Measurements from ENCODE around the gene CBARP. TPM values are rescaled to one million over a fixed set of nuclear protein-coding genes. Genes with fewer than 3 reads are reported as not detected.
A peak's percentile ranks its signal among the peaks of the same experiment; 100 is the strongest.

The CBARP gene
- total and polyA plus RNA-seq, 2 of the 13 experiments (the other 11 are each of a cell fraction or from before 2014, with no cell fraction given) = 1.2 to 1.4 TPM

DNA sequence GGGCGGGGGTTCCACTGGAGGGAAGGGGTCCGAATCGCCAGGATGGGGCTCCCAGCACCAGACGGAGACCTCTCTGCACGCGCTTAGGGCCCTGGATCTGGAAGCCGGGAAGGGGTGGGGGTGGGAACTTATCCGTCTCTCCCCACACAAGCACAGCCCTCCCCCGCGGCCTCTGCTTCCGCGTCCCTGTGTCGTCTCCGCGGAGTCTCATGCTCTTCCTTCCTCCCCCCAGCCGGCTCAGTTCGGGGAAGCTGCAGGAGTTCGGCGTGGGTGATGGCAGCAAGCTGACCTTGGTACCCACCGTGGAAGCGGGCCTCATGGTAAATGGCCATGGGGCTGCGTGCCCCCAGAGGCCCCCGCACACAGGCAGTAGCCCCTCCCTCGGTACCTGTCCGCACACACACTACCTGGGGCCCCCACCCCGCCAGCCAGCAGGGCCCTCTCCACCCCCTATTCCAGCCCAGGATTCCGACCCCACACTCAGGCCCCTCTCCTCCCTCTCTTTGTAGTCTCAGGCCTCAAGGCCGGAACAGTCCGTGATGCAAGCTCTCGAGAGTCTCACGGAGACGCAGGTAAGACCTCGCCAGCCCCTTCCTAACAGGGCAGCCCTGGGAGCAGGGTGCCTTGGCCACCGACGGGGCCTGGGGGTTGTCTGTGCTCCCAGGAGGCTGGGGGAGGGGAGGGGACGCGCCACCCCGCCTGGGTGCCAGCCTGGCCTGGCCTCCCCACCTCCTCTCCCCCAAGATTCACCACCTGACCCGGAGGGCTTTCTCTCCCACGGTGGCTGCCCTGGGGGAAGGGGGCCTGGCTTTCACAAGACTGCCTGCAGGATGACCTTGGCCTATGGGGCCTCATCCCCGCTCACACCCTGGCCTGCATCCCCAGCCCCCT is 13.8 kb upstream of the CBARP start (continued):
- TF ChIP-seq ZMAT3 (CRISPR knock-in tag; conservative IDR thresholded peaks at IDR 0.05) (no peak), REL (CRISPR knock-in tag; conservative IDR thresholded peaks at IDR 0.05) (0 out of 2 replicates have a peak, but pooled peaks have one; percentile 35), ZNF713 (CRISPR knock-in tag; IDR thresholded peaks at IDR 0.05) (no peak), ATF2 (CRISPR knock-in tag; IDR thresholded peaks at IDR 0.05) (no peak), ATM (IDR thresholded peaks at IDR 0.05; ENCODE audit: borderline replicate concordance) (no peak), PRDM10 (CRISPR knock-in tag; IDR thresholded peaks at IDR 0.05; ENCODE audit: low read depth) (no peak), MAZ (IDR thresholded peaks at IDR 0.05; ENCODE audit: borderline replicate concordance, low read depth, low read length) (no peak), MAZ (CRISPR knock-in tag; IDR thresholded peaks at IDR 0.05; ENCODE audit: low read depth) (peak; percentile 57; the same call in 1 of the 2 replicates), ZBED4 (CRISPR knock-in tag; IDR thresholded peaks at IDR 0.05; ENCODE audit: borderline replicate concordance) (no peak), THAP8 (CRISPR knock-in tag; IDR thresholded peaks at IDR 0.05; ENCODE audit: borderline replicate concordance) (no peak), NFRKB (IDR thresholded peaks at IDR 0.05) (no peak), THRA (CRISPR knock-in tag; IDR thresholded peaks at IDR 0.05; ENCODE audit: borderline replicate concordance) (peak; percentile 80; the same call in 1 of the 2 replicates), DNMT3B (CRISPR knock-in tag; conservative IDR thresholded peaks at IDR 0.05) (no peak), THAP7 (CRISPR knock-in tag; IDR thresholded peaks at IDR 0.05) (no peak)
- TF ChIP-seq, protein P1, sequence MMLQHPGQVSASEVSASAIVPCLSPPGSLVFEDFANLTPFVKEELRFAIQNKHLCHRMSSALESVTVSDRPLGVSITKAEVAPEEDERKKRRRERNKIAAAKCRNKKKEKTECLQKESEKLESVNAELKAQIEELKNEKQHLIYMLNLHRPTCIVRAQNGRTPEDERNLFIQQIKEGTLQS (CRISPR knock-in tag; IDR thresholded peaks at IDR 0.05) = 0 out of 2 replicates have a peak, but pooled peaks have one; percentile 30
